Left lung (tissue), 14 donors: ENCODE measurements around the gene GPR153. TPM values are rescaled to one million over a fixed set of nuclear protein-coding genes. Genes with fewer than 3 reads are reported as not detected.
"Not testable (repeated sequence)": the region's sequence is repeated elsewhere in the genome, so short reads cannot be mapped to it uniquely, and the experiment has no call there.

ENCODE experiments used
- ATAC-seq: fragments of 200-7000 bp; cut with Tn5 transposase; one replicate; pipeline ENCODE4 v1.9.1; 2020; ENCODE audit warnings: moderate library complexity
- DNase-seq, 4 donors: peaks; one replicate each; pipeline ENCODE4 v3.0.0-alpha.2; 2013 to 2020
- H3K27ac ChIP-seq, 2 donors: fragments of 200-600 bp; sonication (generic) in 1 of 2; one replicate each; pipeline versions ENCODE4 v1.5.0 to v1.8.0; 2020 to 2021
- H3K27me3 ChIP-seq, 2 donors: fragments of 200-600 bp; sonication (generic) in 1 of 2; one replicate each; pipeline versions ENCODE4 v1.5.0 to v1.8.0; 2020 to 2021
- H3K36me3 ChIP-seq, 2 donors: fragments of 200-600 bp; sonication (generic) in 1 of 2; one replicate each; pipeline versions ENCODE4 v1.5.0 to v1.8.0; 2020 to 2021
- H3K4me1 ChIP-seq, 2 donors: fragments of 200-600 bp; one replicate each; pipeline ENCODE4 v1.8.0; 2021
- H3K4me3 ChIP-seq, 2 donors: fragments of 200-600 bp; sonication (generic) in 1 of 2; one replicate each; pipeline versions ENCODE4 v1.5.0 to v1.8.0; 2020 to 2021; ENCODE audit warnings: mild to moderate bottlenecking in 1 of 2
- H3K9me3 ChIP-seq, 2 donors: fragments of 200-600 bp; sonication (generic) in 1 of 2; one replicate each; pipeline versions ENCODE4 v1.5.0 to v1.8.0; 2020 to 2021
- CTCF ChIP-seq, 2 donors: fragments of 200-600 bp; sonication (generic) in 1 of 2; IDR thresholded peaks; one replicate each; pipeline versions ENCODE4 v1.5.0 to v1.8.0; 2021; ENCODE audit warnings: antibody characterized with exemption in 2 of 2
- intact Hi-C, 2 donors: fragments of 100-400 bp; cut with DNase I; formaldehyde crosslinking; loops; one replicate each; pipeline versions ENCODE4 v1.11.2 to v1.14.2; 2022
- long read RNA-seq, 12 donors: library from polyadenylated mRNA in 2 of 12; unstranded in 2 of 12; transcript quantifications; one replicate each; pipeline ENCODE4 v2.0.0 and lab custom pipeline, GENCODE V29; 2019 to 2026
- polyA plus RNA-seq, 6 donors: library from polyadenylated mRNA; unstranded; fragments of 120-200 nt; gene quantifications; one replicate each; pipeline ENCODE4 v1.2.1, GENCODE V29; 2013; ENCODE audit not compliant: insufficient read length in 6 of 6
- total RNA-seq, 2 donors: library from RNA; stranded (reverse); fragmentation: NEBNext Ultra II Directional; extraction: Animal tissue kit (Norgen Biotek cat#: 25700); gene quantifications; one replicate each; pipeline ENCODE4 v1.2.1, GENCODE V29; 2021
- donor health status: DM: no; HTN: yes; CAD: no.
- donor health status: DM: no; HTN: no; CAD: no.

GPR153 gene
- total RNA-seq: 10 to 100 TPM; 15.3 to 16.4 TPM
- polyA plus RNA-seq: 10 to 100 TPM; 13.8 to 31.6 (median 19.7) TPM
- long read RNA-seq, donor 1, full-length matches to known transcripts: 3 of 11 reads
- long read RNA-seq, donor 1, partial matches to known transcripts: 8 of 11 reads
- long read RNA-seq, donor 1, other reads (novel, unspliced or antisense): 0 of 11 reads
- long read RNA-seq, donor 2, full-length matches to known transcripts: 8 of 8 reads
- long read RNA-seq, donor 2, partial matches to known transcripts: 0 of 8 reads
- long read RNA-seq, donor 2, other reads (novel, unspliced or antisense): 0 of 8 reads
- long read RNA-seq, donor 3, full-length matches to known transcripts: 5 of 5 reads
- long read RNA-seq, donor 3, partial matches to known transcripts: 0 of 5 reads
- long read RNA-seq, donor 3, other reads (novel, unspliced or antisense): 0 of 5 reads
- long read RNA-seq, donor 4, partial matches to known transcripts: 0 of 2 reads
- long read RNA-seq, donor 4, other reads (novel, unspliced or antisense): 2 of 2 reads
- long read RNA-seq, donor 5, full-length matches to known transcripts: 2 of 2 reads
- long read RNA-seq, donor 5, partial matches to known transcripts: 0 of 2 reads
- long read RNA-seq, donor 5, other reads (novel, unspliced or antisense): 0 of 2 reads
- long read RNA-seq, donor 6, full-length matches to known transcripts: 2 of 2 reads
- long read RNA-seq, donor 6, partial matches to known transcripts: 0 of 2 reads
- long read RNA-seq, donor 6, other reads (novel, unspliced or antisense): 0 of 2 reads
- long read RNA-seq, donor 7: 0 reads
- long read RNA-seq, donor 8, full-length matches to known transcripts: 5 of 12 reads
- long read RNA-seq, donor 8, partial matches to known transcripts: 7 of 12 reads
- long read RNA-seq, donor 8, other reads (novel, unspliced or antisense): 0 of 12 reads
- long read RNA-seq, donor 9: 0 reads
- long read RNA-seq, donor 10, partial matches to known transcripts: 0 of 3 reads
- long read RNA-seq, donor 10, other reads (novel, unspliced or antisense): 3 of 3 reads
- long read RNA-seq, donor 11, full-length matches to known transcripts: 10 of 10 reads
- long read RNA-seq, donor 11, partial matches to known transcripts: 0 of 10 reads
- long read RNA-seq, donor 11, other reads (novel, unspliced or antisense): 0 of 10 reads
- long read RNA-seq, donor 12, full-length matches to known transcripts: 2 of 10 reads
- long read RNA-seq, donor 12, partial matches to known transcripts: 8 of 10 reads
- long read RNA-seq, donor 12, other reads (novel, unspliced or antisense): 0 of 10 reads

- peaks cover 6 to 26% of the 10 kb centered on the region in 2 donors for H3K4me1 ChIP-seq
Measured at GRCh38 chr1:6260961-6261614, at the start of gene GPR153. GPR153 (minus strand) TSS chr1:6261098; CDS start chr1:6254905, 6,193 bp downstream.

GRCh38 chr1:6310116-6310848, 49.4 kb upstream of the GPR153 start:
- Histone ChIP-seq H3K9me3 (no peaks in the 10 kb centered on the region), H3K27me3 (no peaks in the 10 kb centered on the region), H3K4me1 (no peaks in the 10 kb centered on the region), H3K4me3 (no peak overlapping the region), H3K36me3 (no peaks in the 10 kb centered on the region), H3K27ac (no peak overlapping the region)
- intact Hi-C loops: no loop called here
- ATAC-seq (no peak), DNase-seq (peak in 1 of 4 donors; percentile 57)
- no peak for TF ChIP-seq CTCF (IDR thresholded peaks at IDR 0.05)

More at GRCh38 chr1:6260961-6261614, at the start of gene GPR153:
- no peak for TF ChIP-seq CTCF (IDR thresholded peaks at IDR 0.05)
- peak; percentile 72 for ATAC-seq
- Histone ChIP-seq H3K36me3 (no peaks in the 10 kb centered on the region), H3K27me3 (peaks cover 0 to 69% of the 10 kb centered on the region in 2 donors), H3K27ac (peak within 1 kb of the TSS in 1 of 2 donors; percentile 44), H3K9me3 (no peaks in the 10 kb centered on the region), H3K4me3 (peak within 1 kb of the TSS; percentile 52 to 61)
- intact Hi-C loops: no loop called here
- peak in 1 of 4 donors; percentile 61 for DNase-seq

DNA sequence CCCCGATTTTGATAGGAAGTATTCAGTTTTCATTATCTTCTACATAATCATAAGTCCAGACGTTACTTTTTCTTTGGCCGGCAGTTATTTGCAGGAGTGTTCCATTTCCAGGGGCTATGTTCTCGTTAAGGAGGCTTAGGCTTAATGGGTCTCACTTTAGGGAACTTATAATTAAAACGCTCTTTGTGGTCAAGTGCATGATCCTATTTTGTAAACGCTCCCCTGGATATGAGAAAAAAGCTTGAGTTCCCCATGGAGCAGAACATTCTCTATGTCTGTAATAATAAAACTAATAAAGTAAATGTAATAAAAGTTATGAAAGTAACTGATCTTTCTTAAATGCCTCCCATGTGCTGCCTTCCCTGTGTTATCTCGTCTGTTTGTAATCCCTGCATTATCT, 48.7 kb upstream of the GPR153 start:
- DNase-seq (no peak), ATAC-seq (no peak)
- H3K27ac ChIP-seq: no peak overlapping the region
- H3K4me1 ChIP-seq: no peaks in the 10 kb centered on the region
- H3K4me3 ChIP-seq: no peak overlapping the region
- no peaks in the 10 kb centered on the region for H3K9me3 ChIP-seq
- intact Hi-C loops: no loop called here
- H3K36me3 ChIP-seq: no peaks in the 10 kb centered on the region
- no peak for TF ChIP-seq CTCF (IDR thresholded peaks at IDR 0.05)
- no peaks in the 10 kb centered on the region for H3K27me3 ChIP-seq

DNA sequence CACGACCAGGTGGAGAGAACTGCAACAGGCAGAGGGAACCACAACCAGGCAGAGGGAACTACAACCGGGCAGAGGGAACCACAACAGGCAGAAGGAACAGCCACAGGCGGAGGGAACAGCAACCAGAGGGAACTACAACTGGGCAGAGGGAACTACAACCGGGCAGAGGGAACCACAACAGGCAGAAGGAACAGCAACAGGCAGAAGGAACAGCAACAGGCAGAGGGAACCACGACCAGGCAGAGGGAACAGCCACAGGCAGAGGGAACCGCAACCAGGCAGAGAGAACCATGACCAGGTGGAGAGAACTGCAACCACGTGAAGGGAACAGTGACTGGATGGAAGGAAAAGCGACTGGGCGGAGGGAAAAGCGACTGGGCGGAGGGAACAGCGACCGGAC, 47.6 kb upstream of the GPR153 start:
- no peak for TF ChIP-seq CTCF (IDR thresholded peaks at IDR 0.05)
- Histone ChIP-seq H3K27me3 (no peaks in the 10 kb centered on the region), H3K4me3 (no peak overlapping the region), H3K27ac (no peak overlapping the region), H3K4me1 (no peaks in the 10 kb centered on the region), H3K36me3 (no peaks in the 10 kb centered on the region), H3K9me3 (no peaks in the 10 kb centered on the region)
- ATAC-seq (no peak), DNase-seq (no peak)
- intact Hi-C loops: no loop called here

GRCh38 chr1:6307682-6308081, 46.8 kb upstream of the GPR153 start:
- H3K4me1 ChIP-seq, H3K27me3 ChIP-seq, H3K9me3 ChIP-seq, H3K4me3 ChIP-seq, H3K36me3 ChIP-seq, ATAC-seq, H3K27ac ChIP-seq, DNase-seq, intact Hi-C loops: not testable (repeated sequence)
